HepG2 (cell line): ENCODE data around the gene ASB16. TPM values are rescaled to one million over a fixed set of nuclear protein-coding genes. Genes with fewer than 3 reads are reported as not detected.
A peak's percentile ranks its signal among the peaks of the same experiment; 100 is the strongest.

Experiments
- ATAC-seq: fragments of 200-7000 bp; cut with Tn5 transposase; 3 replicates; pipeline ENCODE4 v1.9.1; 2020; ENCODE audit warnings: mild to moderate bottlenecking, moderate library complexity
- BruUV-seq: library from RNA; stranded (reverse); fragments of 400-500 nt; replicated peaks from 2 replicates; lab custom pipeline; 2021; lab: Mats Ljungman, UMichigan
- CTCF ChIA-PET: fragments of 300-600 bp; formaldehyde crosslinking; extraction: SDS; loops from one replicate; lab custom pipeline; 2021; ENCODE audit warnings: low total read pairs, inconsistent platforms, low intra/inter-chr PET ratio; lab: Yijun Ruan, JAX
- POLR2A ChIA-PET: fragments of 350-600 bp; sonication (Branson Sonifier 250); formaldehyde crosslinking; loops from one replicate; lab custom pipeline; 2020; ENCODE audit warnings: antibody characterized with exemption, inconsistent platforms; lab: Yijun Ruan, JAX
- DNase-seq: peaks from one replicate; pipeline ENCODE4 v3.0.0-alpha.2; 2015; ENCODE audit warnings: low spot score
- FAIRE-seq: peaks from 3 replicates; lab custom pipeline; 2011; peaks lifted over from hg19 to GRCh38; lab: Jason Lieb, UNC
- H2AFZ ChIP-seq: one replicate; pipeline ENCODE4 v1.6.1; 2011; ENCODE audit warnings: low read length, inconsistent platforms
- H3K27ac ChIP-seq: fragments of 300-600 bp; 3 replicates; pipeline ENCODE4 v1.8.0; 2011; ENCODE audit warnings: mixed run types, mild to moderate bottlenecking, mixed read lengths, low read length, inconsistent platforms; ENCODE audit not compliant: insufficient read depth; ENCODE audit errors: extremely low read length
- H3K27me3 ChIP-seq, 2 experiments: fragments of 200-600 bp in 1 of 2; 2 replicates in 1 of 2; 3 replicates in 1 of 2; pipeline versions ENCODE4 v1.6.0 to v1.8.0; 2011; ENCODE audit warnings: low read length in 2 of 2, mild to moderate bottlenecking in 2 of 2, moderate library complexity in 2 of 2, inconsistent platforms in 1 of 2; ENCODE audit not compliant: insufficient read depth in 2 of 2, control insufficient read depth in 1 of 2
- H3K36me3 ChIP-seq, 2 experiments: fragments of 200-600 bp in 1 of 2; replicated peaks in 1 of 2; 2 replicates in 1 of 2; 3 replicates in 1 of 2; pipeline versions ENCODE4 v1.5.1 to v1.8.0; 2011; ENCODE audit warnings: low read length in 2 of 2, inconsistent platforms in 1 of 2; ENCODE audit not compliant: insufficient read depth in 2 of 2, control insufficient read depth in 1 of 2
- H3K4me1 ChIP-seq: 2 replicates; pipeline ENCODE4 v1.5.1; 2012; ENCODE audit warnings: low read length, inconsistent platforms; ENCODE audit not compliant: insufficient read depth
- H3K4me2 ChIP-seq: 2 replicates; pipeline ENCODE4 v1.6.0; 2011; ENCODE audit warnings: low read depth, low read length, inconsistent platforms
- H3K4me3 ChIP-seq, 3 experiments: fragments of 200-600 bp in 1 of 3; sonication (generic), shearing (Covaris generic) in 1 of 3; replicated peaks in 1 of 3; 2 replicates each; pipeline ENCODE4 v1.5.1; 2011 to 2016; ENCODE audit warnings: low read length in 3 of 3, inconsistent platforms in 2 of 3, low read depth in 2 of 3, mild to moderate bottlenecking in 2 of 3, control low read depth in 1 of 3, mixed read lengths in 1 of 3; ENCODE audit not compliant: insufficient read depth in 1 of 3
- H3K79me2 ChIP-seq: one replicate; pipeline ENCODE4 v1.6.1; 2011; ENCODE audit warnings: low read length, inconsistent platforms; ENCODE audit not compliant: insufficient read depth
- H3K9ac ChIP-seq: 2 replicates; pipeline ENCODE4 v1.6.0; 2011; ENCODE audit warnings: mild to moderate bottlenecking, low read depth, low read length, inconsistent platforms; ENCODE audit not compliant: insufficient read depth
- H3K9me3 ChIP-seq: 2 replicates; pipeline ENCODE4 v1.5.1; 2012; ENCODE audit warnings: mild to moderate bottlenecking, low read length
- H4K20me1 ChIP-seq: 2 replicates; pipeline ENCODE4 v1.6.0; 2011; ENCODE audit warnings: inconsistent platforms, mild to moderate bottlenecking, low read length, moderate library complexity; ENCODE audit not compliant: insufficient read depth
- FOXP1 ChIP-seq, 2 experiments: fragments of 450-650 bp in 1 of 2; IDR thresholded peaks; 2 replicates each; pipeline ENCODE4 v1.6.1; 2017 to 2018; ENCODE audit warnings: antibody characterized with exemption in 1 of 2
- RAD21 ChIP-seq: fragments of 450-650 bp; formaldehyde crosslinking; IDR thresholded peaks from 2 replicates; pipeline ENCODE4 v1.5.0; 2020; ENCODE audit warnings: mild to moderate bottlenecking
- RBM39 ChIP-seq: fragments of 200-400 bp; formaldehyde crosslinking; IDR thresholded peaks from one replicate; pipeline ENCODE4 v1.6.1; 2018; ENCODE audit warnings: antibody characterized with exemption, mild to moderate bottlenecking, low read depth, low read length; ENCODE audit not compliant: poor library complexity, severe bottlenecking
- STAG1 ChIP-seq: sonication (generic); formaldehyde crosslinking; IDR thresholded peaks from 2 replicates; pipeline ENCODE4 v1.4.0; 2020; ENCODE audit warnings: missing genetic modification reagents
- YY1 ChIP-seq: IDR thresholded peaks from 2 replicates; pipeline ENCODE4 v1.6.1; 2011; ENCODE audit warnings: low read length, low read depth, moderate library complexity, mild to moderate bottlenecking; ENCODE audit not compliant: insufficient read depth, insufficient replicate concordance
- ZBTB38 ChIP-seq: sonication (generic); formaldehyde crosslinking; IDR thresholded peaks from 2 replicates; pipeline ENCODE4 v1.5.1; 2020; ENCODE audit warnings: mild to moderate bottlenecking, missing genetic modification reagents
- ZNF496 ChIP-seq: sonication (generic); formaldehyde crosslinking; IDR thresholded peaks from 2 replicates; pipeline ENCODE4 v1.8.1; 2023; ENCODE audit warnings: mild to moderate bottlenecking, moderate library complexity, missing genetic modification reagents; ENCODE audit not compliant: insufficient replicate concordance
- WGBS: methylation state at CpG from one replicate; pipeline ENCODE4 v1.1.6; 2017; ENCODE audit warnings: low lambda C conversion rate; 5-methylcytosine and 5-hydroxymethylcytosine counted together
- in situ Hi-C: cut with HindIII; loops from 2 replicates; pipeline ENCODE4 v1.10.0; 2017; ENCODE audit warnings: low pct_unique_long_range_greater_than_20kb; ENCODE audit not compliant: extremely low pct_ligation_motif_present
- intact Hi-C: fragments of 100-400 bp; cut with micrococcal nuclease; formaldehyde crosslinking; loops from one replicate; pipeline ENCODE4 v1.10.0; 2022; ENCODE audit not compliant: unreplicated experiment
- polyA plus RNA-seq, 8 experiments: library from polyadenylated mRNA; depleted of rRNA in 3 of 8; stranded (reverse) in 7 of 8; unstranded in 1 of 8; fragments of >200 nt; fragmentation: Illumina TruSeq in 4 of 8; extraction: Trizol in 4 of 8; gene quantifications; 2 replicates each; pipeline versions ENCODE4 v1.2.1 to v1.2.3, GENCODE V29; 2011 to 2016; ENCODE audit warnings: low read depth in 4 of 8, missing spikeins in 1 of 8, mixed read lengths in 1 of 8; ENCODE audit not compliant: insufficient read depth in 1 of 8
- total RNA-seq, 5 experiments: library from RNA; depleted of rRNA; stranded (reverse); fragments of >200 nt; fragmentation: Illumina TruSeq; extraction: Trizol; gene quantifications; 2 replicates each; pipeline ENCODE4 v1.2.3, GENCODE V29; 2016; ENCODE audit warnings: low read depth in 1 of 5
- TF ChIP-seq, protein P1 (sequence below): sonication (generic); formaldehyde crosslinking; IDR thresholded peaks from 2 replicates; pipeline ENCODE4 v1.5.0; 2020; ENCODE audit warnings: missing genetic modification reagents, mild to moderate bottlenecking, borderline replicate concordance
- TF ChIP-seq, protein P2 (sequence below): sonication (generic); formaldehyde crosslinking; IDR thresholded peaks from 2 replicates; pipeline ENCODE4 v1.5.1; 2020; ENCODE audit warnings: missing genetic modification reagents, mild to moderate bottlenecking, borderline replicate concordance
- TF ChIP-seq, protein P3 (sequence below): sonication (generic); formaldehyde crosslinking; IDR thresholded peaks from 2 replicates; pipeline ENCODE4 v1.5.1; 2020; ENCODE audit warnings: mild to moderate bottlenecking, missing genetic modification reagents, moderate library complexity
- TF ChIP-seq, protein P4 (sequence below): sonication (generic); formaldehyde crosslinking; IDR thresholded peaks from 2 replicates; pipeline ENCODE4 v1.4.0; 2020; ENCODE audit warnings: mild to moderate bottlenecking, missing genetic modification reagents

The ASB16 gene
- total and polyA plus RNA-seq, 2 of the 13 experiments (the other 11 are each of a cell fraction or from before 2014, with no cell fraction given): 0.07 TPM; not detected in 1

DNA sequence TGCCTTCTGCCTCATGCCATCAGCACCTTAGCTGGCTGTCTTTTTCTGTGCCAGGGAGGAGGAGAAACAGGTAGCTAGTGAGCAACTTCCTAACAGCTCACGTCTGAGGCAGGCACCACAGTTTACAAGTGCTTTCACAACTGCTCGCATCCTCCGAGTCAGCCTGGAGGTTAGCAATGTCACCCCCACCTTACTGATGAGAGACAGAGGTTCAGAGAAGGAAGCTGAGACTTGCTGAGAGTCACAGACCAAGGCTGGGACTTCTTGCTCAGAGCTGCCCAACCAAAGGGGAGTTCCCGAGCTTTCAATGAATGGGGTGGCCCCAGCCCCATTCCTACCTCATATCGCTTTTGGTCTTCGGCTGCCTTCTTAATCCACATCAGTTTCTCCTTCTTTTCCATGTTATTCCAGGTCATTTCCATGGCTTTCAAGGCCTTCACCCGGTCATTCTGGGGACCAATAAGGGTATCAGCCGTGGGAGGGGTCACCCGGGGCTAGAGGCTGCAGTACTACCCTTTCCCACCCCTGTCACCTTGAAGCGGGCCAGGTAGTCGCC lies 39.4 kb downstream of the ASB16 start (continued):
- TF ChIP-seq, protein P1, sequence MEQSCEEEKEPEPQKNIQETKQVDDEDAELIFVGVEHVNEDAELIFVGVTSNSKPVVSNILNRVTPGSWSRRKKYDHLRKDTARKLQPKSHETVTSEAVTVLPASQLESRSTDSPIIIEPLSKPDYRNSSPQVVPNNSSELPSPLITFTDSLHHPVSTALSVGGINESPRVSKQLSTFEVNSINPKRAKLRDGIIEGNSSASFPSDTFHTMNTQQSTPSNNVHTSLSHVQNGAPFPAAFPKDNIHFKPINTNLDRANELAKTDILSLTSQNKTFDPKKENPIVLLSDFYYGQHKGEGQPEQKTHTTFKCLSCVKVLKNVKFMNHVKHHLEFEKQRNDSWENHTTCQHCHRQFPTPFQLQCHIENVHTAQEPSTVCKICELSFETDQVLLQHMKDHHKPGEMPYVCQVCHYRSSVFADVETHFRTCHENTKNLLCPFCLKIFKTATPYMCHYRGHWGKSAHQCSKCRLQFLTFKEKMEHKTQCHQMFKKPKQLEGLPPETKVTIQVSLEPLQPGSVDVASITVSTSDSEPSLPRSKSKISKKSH: no peak

DNA sequence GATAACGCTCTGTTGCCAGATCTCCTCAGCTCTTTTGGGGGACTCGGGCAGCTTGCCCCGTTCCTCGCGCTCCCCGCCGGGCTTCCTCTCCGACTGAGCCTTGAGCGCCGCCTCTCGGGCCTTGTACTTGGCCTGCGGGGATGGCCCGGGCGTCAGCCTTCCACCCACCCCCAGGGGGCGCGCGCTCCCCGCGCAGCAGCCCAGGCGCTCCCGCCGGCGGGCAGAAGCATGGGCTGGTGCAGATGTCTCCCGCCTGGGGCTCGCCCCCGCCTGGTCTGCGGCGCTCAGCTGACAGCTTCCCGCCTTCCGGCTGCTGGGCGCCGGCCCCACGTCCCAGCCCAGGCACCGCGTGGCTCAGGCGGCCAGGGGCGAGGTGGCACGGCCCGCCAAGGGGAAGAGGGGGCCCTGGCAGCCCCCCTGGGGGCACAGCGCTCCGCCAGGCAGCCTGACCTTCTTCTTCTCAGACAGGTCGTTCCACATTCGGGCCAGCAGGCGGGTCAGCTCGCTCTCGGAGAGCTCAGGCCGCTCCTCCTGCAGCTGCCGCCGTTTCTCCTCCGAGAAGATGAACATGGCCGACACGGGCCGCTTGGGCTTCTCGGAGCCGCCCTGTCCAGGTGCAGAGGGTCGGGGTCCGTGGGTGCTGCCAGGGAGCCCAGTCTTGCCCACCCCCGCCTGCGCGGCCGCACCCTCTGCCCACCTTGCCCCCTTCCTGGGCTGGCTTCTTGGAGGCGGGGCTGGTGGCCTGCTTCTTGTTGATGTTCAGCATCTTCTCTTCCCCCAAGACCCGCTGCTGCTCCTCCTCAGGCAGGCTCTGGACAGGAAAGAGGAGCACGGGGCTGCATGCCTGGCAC lies 40.1 kb downstream of the ASB16 start:
- Histone ChIP-seq H3K27ac (no peak overlapping the region), H3K4me1 (no peaks in the 10 kb centered on the region), H3K27me3 (no peaks in the 10 kb centered on the region), H3K4me3 (no peak overlapping the region), H2AFZ (no peak overlapping the region), H3K9me3 (no peaks in the 10 kb centered on the region), H3K4me2 (no peak overlapping the region), H3K36me3 (peaks cover 34 to 68% of the 10 kb centered on the region in 2 experiments), H3K79me2 (no peaks in the 10 kb centered on the region), H4K20me1 (no peaks in the 10 kb centered on the region), H3K9ac (no peak overlapping the region)
- intact Hi-C loops (no loop called here), in situ Hi-C loops (no loop called here)
- ChIA-PET POLR2A (no interaction called here), CTCF (no interaction called here)
- DNase-seq (no peak), ATAC-seq (peak; percentile 48), FAIRE-seq (no peak)
- BruUV-seq: no TSS peak
- WGBS: 98% methylated on average over 64 of the region's 64 CpGs
- no peak for TF ChIP-seq FOXP1 (IDR thresholded peaks at IDR 0.05)
- TF ChIP-seq FOXP1 (CRISPR knock-in tag; IDR thresholded peaks at IDR 0.05): no peak
- no peak for TF ChIP-seq YY1
- TF ChIP-seq ZNF496 (CRISPR knock-in tag): no peak
- TF ChIP-seq, protein P2, sequence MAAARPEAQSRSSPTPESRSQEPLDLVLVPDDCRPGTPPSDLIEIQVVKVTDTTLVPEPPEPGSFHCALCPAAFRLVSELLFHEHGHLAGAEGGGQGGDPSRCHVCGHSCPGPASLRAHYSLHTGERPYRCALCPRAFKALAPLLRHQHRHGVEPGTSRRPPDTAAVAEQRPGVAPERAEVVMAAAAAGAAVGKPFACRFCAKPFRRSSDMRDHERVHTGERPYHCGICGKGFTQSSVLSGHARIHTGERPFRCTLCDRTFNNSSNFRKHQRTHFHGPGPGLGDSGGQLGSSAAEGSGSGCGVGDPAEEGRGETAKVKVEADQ (CRISPR knock-in tag): 0 out of 2 replicates have a peak, but pooled peaks have one; percentile 50
- TF ChIP-seq, protein P3, sequence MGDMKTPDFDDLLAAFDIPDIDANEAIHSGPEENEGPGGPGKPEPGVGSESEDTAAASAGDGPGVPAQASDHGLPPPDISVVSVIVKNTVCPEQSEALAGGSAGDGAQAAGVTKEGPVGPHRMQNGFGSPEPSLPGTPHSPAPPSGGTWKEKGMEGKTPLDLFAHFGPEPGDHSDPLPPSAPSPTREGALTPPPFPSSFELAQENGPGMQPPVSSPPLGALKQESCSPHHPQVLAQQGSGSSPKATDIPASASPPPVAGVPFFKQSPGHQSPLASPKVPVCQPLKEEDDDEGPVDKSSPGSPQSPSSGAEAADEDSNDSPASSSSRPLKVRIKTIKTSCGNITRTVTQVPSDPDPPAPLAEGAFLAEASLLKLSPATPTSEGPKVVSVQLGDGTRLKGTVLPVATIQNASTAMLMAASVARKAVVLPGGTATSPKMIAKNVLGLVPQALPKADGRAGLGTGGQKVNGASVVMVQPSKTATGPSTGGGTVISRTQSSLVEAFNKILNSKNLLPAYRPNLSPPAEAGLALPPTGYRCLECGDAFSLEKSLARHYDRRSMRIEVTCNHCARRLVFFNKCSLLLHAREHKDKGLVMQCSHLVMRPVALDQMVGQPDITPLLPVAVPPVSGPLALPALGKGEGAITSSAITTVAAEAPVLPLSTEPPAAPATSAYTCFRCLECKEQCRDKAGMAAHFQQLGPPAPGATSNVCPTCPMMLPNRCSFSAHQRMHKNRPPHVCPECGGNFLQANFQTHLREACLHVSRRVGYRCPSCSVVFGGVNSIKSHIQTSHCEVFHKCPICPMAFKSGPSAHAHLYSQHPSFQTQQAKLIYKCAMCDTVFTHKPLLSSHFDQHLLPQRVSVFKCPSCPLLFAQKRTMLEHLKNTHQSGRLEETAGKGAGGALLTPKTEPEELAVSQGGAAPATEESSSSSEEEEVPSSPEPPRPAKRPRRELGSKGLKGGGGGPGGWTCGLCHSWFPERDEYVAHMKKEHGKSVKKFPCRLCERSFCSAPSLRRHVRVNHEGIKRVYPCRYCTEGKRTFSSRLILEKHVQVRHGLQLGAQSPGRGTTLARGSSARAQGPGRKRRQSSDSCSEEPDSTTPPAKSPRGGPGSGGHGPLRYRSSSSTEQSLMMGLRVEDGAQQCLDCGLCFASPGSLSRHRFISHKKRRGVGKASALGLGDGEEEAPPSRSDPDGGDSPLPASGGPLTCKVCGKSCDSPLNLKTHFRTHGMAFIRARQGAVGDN (CRISPR knock-in tag): peak; percentile 25; the same call in 1 of the 2 replicates
- TF ChIP-seq RBM39: peak; percentile 31
- TF ChIP-seq RAD21 (CRISPR knock-in tag): peak; percentile 47
- peak; percentile 62; the same call in 1 of the 2 replicates for TF ChIP-seq ZBTB38 (CRISPR knock-in tag)
- TF ChIP-seq STAG1 (CRISPR knock-in tag): peak; percentile 43; the same call in 1 of the 2 replicates
- TF ChIP-seq, protein P4, sequence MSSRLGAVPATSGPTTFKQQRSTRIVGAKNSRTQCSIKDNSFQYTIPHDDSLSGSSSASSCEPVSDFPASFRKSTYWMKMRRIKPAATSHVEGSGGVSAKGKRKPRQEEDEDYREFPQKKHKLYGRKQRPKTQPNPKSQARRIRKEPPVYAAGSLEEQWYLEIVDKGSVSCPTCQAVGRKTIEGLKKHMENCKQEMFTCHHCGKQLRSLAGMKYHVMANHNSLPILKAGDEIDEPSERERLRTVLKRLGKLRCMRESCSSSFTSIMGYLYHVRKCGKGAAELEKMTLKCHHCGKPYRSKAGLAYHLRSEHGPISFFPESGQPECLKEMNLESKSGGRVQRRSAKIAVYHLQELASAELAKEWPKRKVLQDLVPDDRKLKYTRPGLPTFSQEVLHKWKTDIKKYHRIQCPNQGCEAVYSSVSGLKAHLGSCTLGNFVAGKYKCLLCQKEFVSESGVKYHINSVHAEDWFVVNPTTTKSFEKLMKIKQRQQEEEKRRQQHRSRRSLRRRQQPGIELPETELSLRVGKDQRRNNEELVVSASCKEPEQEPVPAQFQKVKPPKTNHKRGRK (CRISPR knock-in tag): no peak
